DMS114 treated with DMSO at 0.1 percent for 48 hours (cell line): ENCODE measurements around the gene KCNK10.
"Not testable (repeated sequence)": the region's sequence is repeated elsewhere in the genome, so short reads cannot be mapped to it uniquely, and the experiment has no call there.

ENCODE experiments used
- DNase-seq: peaks from one replicate; lab custom pipeline; 2025; ENCODE audit not compliant: unreplicated experiment; lab: John Stamatoyannopoulos, UW

KCNK10 gene

GRCh38 chr14:88271205-88271604 is 51.9 kb downstream of the KCNK10 start:
- no peak for DNase-seq

DNA sequence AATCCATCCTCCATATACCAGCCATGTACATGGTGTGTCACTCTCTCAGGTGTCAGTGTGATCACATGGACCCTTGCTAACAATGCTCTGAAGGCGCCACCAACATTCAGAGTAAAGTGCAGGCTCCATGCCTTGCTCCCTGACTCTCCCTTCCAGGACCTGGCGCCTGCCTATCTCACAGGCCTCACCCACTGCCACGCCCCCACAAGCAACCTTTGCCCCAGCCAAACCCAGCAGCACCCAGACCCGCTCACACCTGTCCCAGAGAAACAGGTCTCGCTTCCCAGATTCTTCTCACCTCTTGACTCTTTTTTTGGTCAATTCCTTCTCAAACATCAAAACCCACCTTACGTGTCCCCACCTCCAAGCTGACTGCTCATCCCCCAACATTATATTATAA is 52.3 kb downstream of the KCNK10 start:
- no peak for DNase-seq

DNA sequence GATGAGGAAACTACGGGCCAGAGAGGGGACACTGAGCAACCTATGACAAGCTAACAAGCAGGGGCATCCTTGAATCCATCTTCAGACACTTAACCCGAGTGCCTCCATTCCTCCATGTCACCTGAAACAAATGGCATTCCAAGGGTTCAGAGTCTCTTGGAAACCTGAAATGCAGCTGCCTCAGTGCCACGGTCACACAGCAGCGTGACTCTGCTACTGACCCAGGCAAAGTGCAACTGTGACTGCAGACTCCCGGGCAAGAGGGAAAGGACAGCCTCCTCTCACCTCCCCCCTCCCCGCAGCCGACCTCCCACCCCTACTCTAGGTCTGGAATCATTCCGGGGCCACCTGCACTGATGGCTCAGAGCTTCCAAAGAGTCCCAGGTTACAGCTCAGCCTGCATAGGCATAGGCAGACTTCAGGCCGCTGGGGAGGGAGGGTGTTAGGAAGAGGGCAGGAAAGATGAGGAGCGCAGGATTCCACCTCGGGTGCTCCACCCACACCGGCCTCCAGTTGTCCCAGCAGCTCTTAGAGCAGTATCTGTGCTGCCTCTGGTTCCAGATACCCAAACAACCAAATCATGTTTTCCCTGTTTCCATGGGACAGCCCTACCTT is 53.2 kb downstream of the KCNK10 start:
- DNase-seq: no peak

DNA sequence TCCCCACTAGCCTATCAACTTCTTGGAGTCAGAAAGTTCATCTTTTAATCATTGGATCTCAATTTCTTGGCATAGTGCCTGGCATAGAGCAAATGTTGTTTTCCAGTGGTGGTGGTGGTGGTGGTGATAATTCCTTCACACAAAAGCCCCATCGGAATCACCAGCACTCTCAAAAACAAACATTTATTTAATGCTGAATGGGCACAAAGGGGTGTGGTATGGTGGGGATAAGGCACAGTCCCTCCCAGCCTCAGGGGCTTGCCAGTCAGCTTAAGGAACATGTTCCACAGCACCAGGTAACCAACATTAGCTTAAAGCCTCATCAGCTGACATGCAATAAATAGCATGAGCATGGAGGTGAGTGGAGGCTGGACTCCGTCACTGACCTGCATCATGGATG is 56.6 kb downstream of the KCNK10 start:
- no peak for DNase-seq

- DNase-seq: no peak
Observed at GRCh38 chr14:88264116-88264515, 59.0 kb downstream of the KCNK10 start.

DNA sequence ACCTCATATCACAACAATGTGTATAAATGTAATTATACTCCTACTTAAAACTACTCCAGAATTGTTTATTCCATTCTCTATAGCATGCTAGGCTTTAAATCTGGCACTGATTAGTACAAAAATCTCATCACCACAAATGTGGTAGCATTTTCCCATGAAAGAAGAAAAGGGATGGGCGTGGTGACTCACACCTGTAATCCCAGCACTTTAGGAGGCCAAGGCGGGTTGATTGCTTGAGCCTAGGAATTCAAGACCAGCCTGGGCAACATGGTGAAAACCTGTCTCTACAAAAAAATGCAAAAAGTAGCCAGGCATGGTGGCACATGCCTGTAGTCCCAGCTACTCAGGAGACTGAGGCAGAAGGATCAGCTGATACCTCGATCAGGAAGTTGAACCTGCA is 61.8 kb downstream of the KCNK10 start:
- DNase-seq: not testable (repeated sequence)

- DNase-seq: no peak
Observed at GRCh38 chr14:88258021-88258420, 65.0 kb downstream of the KCNK10 start.

- DNase-seq: no peak
Observed at GRCh38 chr14:88256997-88257950, 65.8 kb downstream of the KCNK10 start.

- no peak for DNase-seq
Observed at GRCh38 chr14:88255798-88256197, 67.3 kb downstream of the KCNK10 start.

DNA sequence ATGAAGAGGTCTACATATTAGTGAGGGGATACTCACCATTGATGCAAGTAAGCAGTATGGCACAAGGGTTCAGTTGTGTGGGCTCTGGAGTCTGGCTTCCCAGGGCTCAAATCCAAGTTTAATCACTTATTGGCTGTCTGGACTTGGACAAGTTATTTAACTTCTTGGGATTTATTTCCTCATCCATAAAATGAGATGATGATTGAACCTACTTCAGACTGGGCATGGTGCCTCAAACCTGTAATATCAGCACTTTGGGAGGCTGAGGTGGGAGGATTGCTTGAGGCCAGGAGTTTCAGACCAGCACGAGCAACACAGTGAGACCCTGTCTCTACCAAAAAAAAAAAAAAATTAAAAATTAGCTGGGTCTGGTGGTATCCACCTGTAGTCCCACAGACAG is 67.9 kb downstream of the KCNK10 start:
- no peak for DNase-seq

- DNase-seq: no peak
Observed at GRCh38 chr14:88252498-88252897, 70.6 kb downstream of the KCNK10 start.

DNA sequence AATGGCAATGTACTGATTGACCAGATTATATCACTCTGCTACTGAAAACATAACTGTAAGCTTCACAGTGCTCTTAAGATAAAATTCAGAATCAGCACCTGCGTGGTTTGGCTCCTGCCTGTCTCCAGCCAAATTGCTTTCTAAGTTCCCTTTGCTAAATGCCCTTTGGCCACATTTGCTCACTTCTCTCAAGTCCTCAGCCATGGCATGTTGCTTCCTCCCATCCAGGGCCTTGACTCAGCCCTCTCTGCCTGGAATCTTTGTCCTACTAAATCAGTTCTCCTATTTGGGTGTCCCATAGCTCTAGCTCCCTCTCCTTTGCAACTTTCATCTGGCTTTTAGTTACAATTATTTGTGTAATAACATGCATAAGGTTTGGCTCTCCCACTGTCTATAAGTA is 71.4 kb downstream of the KCNK10 start:
- no peak for DNase-seq

DNA sequence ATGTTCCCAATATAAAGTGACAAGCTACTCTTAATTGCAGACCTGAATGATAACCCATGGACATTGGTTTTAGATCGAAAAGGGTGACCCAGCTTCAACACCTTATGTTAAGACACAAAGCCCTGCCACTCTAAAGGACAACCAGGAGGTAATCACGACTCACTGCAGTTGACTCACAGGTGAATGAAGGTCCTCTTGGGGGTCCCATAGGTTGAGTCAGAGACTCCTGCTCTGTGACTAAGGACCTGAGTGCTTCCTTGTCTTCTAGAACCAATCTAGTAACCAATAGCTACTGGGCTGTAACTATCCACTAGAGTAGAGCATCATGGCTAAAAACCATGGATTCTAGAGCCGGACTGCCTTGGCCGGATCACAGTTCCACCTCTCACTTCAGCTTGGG is 73.8 kb downstream of the KCNK10 start:
- no peak for DNase-seq

- no peak for DNase-seq
Observed at GRCh38 chr14:88248606-88249005, 74.5 kb downstream of the KCNK10 start.

DNA sequence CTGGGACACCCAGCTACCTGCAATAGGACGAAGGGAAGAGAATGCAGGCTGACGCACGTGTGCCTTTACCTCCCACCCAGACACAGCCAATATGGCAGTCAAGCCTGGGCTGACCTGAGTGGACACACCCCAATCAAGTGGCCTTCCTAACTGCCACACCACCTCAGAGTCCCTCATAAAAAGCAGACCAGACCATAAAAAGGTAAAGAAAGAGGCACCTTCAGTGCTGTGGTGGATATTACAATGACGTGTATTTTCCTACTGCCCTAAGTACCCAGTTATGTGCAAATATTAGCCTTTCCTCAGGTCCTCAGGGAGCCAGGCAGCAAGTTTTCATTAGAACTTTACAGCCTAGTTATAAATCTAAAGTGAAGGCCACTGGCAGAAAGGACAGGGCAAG is 75.8 kb downstream of the KCNK10 start:
- DNase-seq: no peak

DNA sequence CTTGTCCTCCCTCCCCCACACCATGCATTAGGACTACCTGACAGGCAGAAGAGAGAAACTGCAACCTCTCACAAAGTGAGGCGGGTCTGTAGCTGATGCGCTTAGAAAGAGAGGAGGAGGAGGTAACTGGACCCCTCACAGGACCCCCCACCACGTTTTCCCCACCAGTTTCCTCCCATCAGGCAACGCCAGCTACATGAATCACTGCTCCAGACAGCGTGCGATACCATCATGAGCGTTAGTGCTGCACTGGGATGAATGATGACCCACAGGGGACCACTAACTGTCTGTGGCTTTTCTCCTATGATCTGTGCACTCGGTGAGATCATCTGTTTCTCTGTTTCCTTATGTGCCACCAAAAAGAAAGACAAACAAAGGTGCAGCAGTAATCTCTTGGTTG is 77.7 kb downstream of the KCNK10 start:
- DNase-seq: no peak

DNA sequence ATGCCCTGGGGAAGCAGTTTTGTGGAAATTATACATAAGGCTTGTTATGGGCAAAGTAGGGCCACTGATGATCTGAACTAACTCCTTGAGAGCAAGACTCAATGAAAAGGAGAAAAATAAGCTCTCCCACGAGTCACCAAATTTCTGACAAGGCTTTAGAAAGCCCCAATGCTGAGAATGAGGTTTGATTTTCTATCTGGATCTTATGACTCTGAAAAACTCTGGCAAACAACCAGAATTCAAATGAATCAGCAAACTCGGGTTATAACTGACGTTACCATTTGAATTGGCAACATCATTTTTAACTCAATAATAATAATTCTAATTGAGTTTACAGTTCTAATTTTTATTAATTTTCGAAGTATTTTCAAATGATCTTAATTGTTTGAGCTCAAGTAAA is 79.1 kb downstream of the KCNK10 start:
- DNase-seq: no peak

GRCh38 chr14:88242446-88242845 is 80.6 kb downstream of the KCNK10 start:
- no peak for DNase-seq

DNA sequence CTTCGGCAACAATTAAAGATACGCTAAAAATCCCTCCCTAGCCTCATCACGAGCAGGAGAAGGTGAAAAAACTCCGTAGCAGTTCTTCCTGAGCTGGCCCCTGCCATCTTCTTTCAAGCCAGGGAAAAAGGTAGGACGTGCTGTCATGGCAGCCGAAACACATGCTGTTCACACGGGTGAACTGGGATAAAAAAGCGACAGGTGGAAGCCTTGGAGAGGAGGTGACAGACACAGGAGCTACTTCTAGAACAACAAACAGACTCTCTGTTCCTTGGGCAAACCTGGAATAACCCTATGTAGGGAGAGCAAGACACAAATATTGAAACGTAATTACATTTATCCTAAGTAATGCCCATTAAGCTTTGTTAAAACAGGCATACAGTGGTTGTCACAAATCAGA is 81.3 kb downstream of the KCNK10 start:
- DNase-seq: no peak

DNA sequence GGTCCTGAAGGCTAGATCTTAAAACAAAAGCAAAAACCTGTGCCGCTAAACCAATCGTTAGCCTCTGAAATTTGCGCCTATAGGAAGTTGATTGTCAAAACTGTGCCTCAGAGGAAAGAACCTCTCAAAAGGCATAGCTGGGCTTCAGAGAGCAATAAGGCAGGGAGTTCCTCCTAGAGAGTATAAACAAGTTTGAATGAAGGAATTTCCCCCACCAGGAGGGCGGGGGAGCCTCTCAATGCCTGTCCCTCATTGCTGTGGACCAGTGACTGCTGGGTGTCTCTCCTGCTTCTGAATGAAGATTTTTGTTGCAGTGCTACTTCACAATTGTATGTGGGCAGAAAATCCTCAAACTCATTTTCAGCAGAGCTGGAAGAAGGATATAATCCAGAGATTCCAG is 88.6 kb downstream of the KCNK10 start:
- DNase-seq: no peak

GRCh38 chr14:88233915-88234314 is 89.2 kb downstream of the KCNK10 start:
- DNase-seq: no peak

DNA sequence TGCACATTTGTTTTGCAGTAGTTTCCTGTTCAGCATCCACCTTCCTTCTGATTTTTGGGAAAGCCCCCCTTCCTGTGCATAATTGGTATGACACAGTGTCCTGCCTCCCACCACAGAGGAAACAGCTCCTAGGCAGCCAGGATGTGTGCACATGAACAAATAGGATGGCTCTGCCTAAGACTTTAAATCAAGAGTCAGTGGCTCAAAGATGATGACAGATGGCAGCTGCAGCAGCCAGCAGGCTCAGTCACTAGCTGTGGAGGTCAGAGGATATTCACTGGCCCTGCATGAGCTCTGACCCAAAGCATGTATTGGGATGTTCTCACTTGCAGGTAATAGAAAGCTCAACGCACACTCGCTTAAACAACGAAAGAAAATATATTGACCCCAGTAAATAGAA is 90.3 kb downstream of the KCNK10 start:
- DNase-seq: no peak

DNA sequence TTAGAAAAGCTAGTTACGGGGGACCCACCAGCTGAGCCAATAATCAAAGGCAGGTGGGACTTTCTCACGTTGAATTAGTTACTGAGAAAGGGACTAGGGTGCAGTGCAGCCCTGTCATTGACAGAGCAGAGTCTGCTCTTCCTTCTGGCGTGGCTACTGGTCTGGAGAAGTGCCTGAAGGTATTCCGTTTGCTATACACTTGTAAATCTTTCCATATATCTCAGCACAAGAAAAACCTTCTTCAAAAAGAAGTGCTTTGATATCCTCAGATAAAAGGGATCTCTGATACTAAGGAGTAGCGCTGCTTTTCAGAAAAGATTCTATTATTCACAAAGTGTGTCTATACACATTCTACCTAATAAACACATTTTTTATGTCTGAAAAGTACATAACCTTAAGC is 91.5 kb downstream of the KCNK10 start:
- DNase-seq: no peak
